BJ (cell line): ENCODE measurements around the gene LAMA5. TPM values are rescaled to one million over a fixed set of nuclear protein-coding genes. Genes with fewer than 3 reads are reported as not detected.

Experiments
- CTCF ChIA-PET: fragments of 350-600 bp; formaldehyde crosslinking; extraction: SDS; loops from one replicate; lab custom pipeline; 2021; ENCODE audit warnings: antibody characterized with exemption, inconsistent platforms; lab: Yijun Ruan, JAX
- POLR2A ChIA-PET: fragments of 300-600 bp; sonication (Branson Sonifier 250); formaldehyde crosslinking; extraction: SDS; loops from one replicate; lab custom pipeline; 2021; ENCODE audit warnings: antibody characterized with exemption; lab: Charles Lee
- DNase-seq: peaks from one replicate; pipeline ENCODE4 v3.0.0-alpha.2; 2011; ENCODE audit warnings: low read depth
- H3K27me3 ChIP-seq: 2 replicates; pipeline ENCODE4 v1.6.0; 2011; ENCODE audit warnings: low read length; ENCODE audit not compliant: control insufficient read depth, insufficient read depth
- H3K36me3 ChIP-seq: 2 replicates; pipeline ENCODE4 v1.5.1; 2011; ENCODE audit warnings: low read length; ENCODE audit not compliant: control insufficient read depth, insufficient read depth
- H3K4me3 ChIP-seq: 2 replicates; pipeline ENCODE4 v1.5.1; 2011; ENCODE audit warnings: low read depth, mild to moderate bottlenecking, control low read depth, low read length
- CTCF ChIP-seq: IDR thresholded peaks from 2 replicates; pipeline ENCODE4 v1.5.1; 2011; ENCODE audit warnings: low read depth, mild to moderate bottlenecking, control low read depth, inconsistent platforms, low read length, moderate library complexity; ENCODE audit not compliant: insufficient read depth
- polyA plus RNA-seq: library from polyadenylated mRNA; depleted of rRNA; stranded (reverse); fragments of >200 nt; gene quantifications from 2 replicates; pipeline ENCODE4 v1.2.3, GENCODE V29; 2011

The LAMA5 gene
- polyA plus RNA-seq, 1 experiment = 1.1 TPM

GRCh38 chr20:62327726-62328495 is 39.2 kb downstream of the LAMA5 start:
- ChIA-PET POLR2A (no interaction called here), CTCF (interaction anchor here (0.6 kb wide), 1 partner anchor 28 kb away, joined by 3 read pairs; no protein-coding TSS in a partner anchor)
- peaks cover 2% of the 10 kb centered on the region for H3K36me3 ChIP-seq
- no peak overlapping the region for H3K4me3 ChIP-seq
- no peak for DNase-seq
- H3K27me3 ChIP-seq = no peaks in the 10 kb centered on the region
- no peak for TF ChIP-seq CTCF

- Histone ChIP-seq H3K4me3 (no peak overlapping the region), H3K36me3 (peaks cover 2% of the 10 kb centered on the region)
- CTCF ChIA-PET = interaction anchor here (0.6 kb wide), 2 partner anchors 28 to 40 kb away, joined by 3 read pairs; no protein-coding TSS in a partner anchor
Observed at GRCh38 chr20:62326959-62327725, 40.0 kb downstream of the LAMA5 start.

GRCh38 chr20:62326559-62326958 is 40.6 kb downstream of the LAMA5 start:
- ChIA-PET POLR2A (no interaction called here), CTCF (interaction anchor here (0.6 kb wide), 1 partner anchor 41 kb away, joined by 3 read pairs; no protein-coding TSS in a partner anchor)
- no peak for DNase-seq
- Histone ChIP-seq H3K4me3 (no peak overlapping the region), H3K27me3 (no peaks in the 10 kb centered on the region), H3K36me3 (peaks cover 2% of the 10 kb centered on the region)
- no peak for TF ChIP-seq CTCF

More at GRCh38 chr20:62326959-62327725, 40.0 kb downstream of the LAMA5 start:
- DNase-seq = no peak
- no peaks in the 10 kb centered on the region for H3K27me3 ChIP-seq
- no peak for TF ChIP-seq CTCF
- POLR2A ChIA-PET = no interaction called here

- ChIA-PET CTCF (no interaction called here), POLR2A (no interaction called here)
- Histone ChIP-seq H3K36me3 (peaks cover 2% of the 10 kb centered on the region), H3K27me3 (no peaks in the 10 kb centered on the region), H3K4me3 (no peak overlapping the region)
- TF ChIP-seq CTCF = no peak
- no peak for DNase-seq
Observed at GRCh38 chr20:62325172-62325905, 41.8 kb downstream of the LAMA5 start.
